Peyer's patch (tissue), 4 donors: ENCODE data around the gene CLBA1. TPM values are rescaled to one million over a fixed set of nuclear protein-coding genes. Genes with fewer than 3 reads are reported as not detected.
A peak's percentile ranks its signal among the peaks of the same experiment; 100 is the strongest.
"Not testable (repeated sequence)": the region's sequence is repeated elsewhere in the genome, so short reads cannot be mapped to it uniquely, and the experiment has no call there.

Experiments
- DNase-seq, 3 donors: peaks; one replicate each; pipeline ENCODE4 v3.0.0-alpha.2; 2017 to 2019
- H3K27ac ChIP-seq, 4 donors: fragments of 200-600 bp; sonication (generic); one replicate each; pipeline ENCODE4 v1.5.1; 2016 to 2019
- H3K27me3 ChIP-seq, 2 donors: fragments of 200-600 bp; sonication (generic); one replicate each; pipeline ENCODE4 v1.5.1; 2019
- H3K36me3 ChIP-seq, 3 donors: fragments of 200-600 bp; sonication (generic); one replicate each; pipeline ENCODE4 v1.5.1; 2016 to 2019
- H3K4me1 ChIP-seq, 4 donors: fragments of 200-600 bp; sonication (generic); one replicate each; pipeline ENCODE4 v1.5.1; 2016 to 2019
- H3K4me3 ChIP-seq, 4 donors: fragments of 200-600 bp; sonication (generic); 1 replicate in 3 of 4; 2 replicates in 1 of 4; pipeline ENCODE4 v1.5.1; 2016 to 2019; ENCODE audit warnings: mild to moderate bottlenecking in 1 of 4
- H3K9me3 ChIP-seq, 4 donors: fragments of 200-600 bp; sonication (generic); one replicate each; pipeline ENCODE4 v1.5.1; 2016 to 2019; ENCODE audit warnings: mild to moderate bottlenecking in 1 of 4
- CTCF ChIP-seq, 6 experiments: fragments of 450-650 bp in 4 of 6; fragments of 200-600 bp in 2 of 6; sonication (generic) in 1 of 6; IDR thresholded peaks; one replicate each; pipeline ENCODE4 v1.5.1; 2017 to 2019; ENCODE audit warnings: antibody characterized with exemption in 6 of 6, mild to moderate bottlenecking in 3 of 6, moderate library complexity in 1 of 6
- POLR2A ChIP-seq, 2 donors: fragments of 450-650 bp; IDR thresholded peaks; one replicate each; pipeline ENCODE4 v1.5.1; 2017; ENCODE audit warnings: antibody characterized with exemption in 2 of 2, mild to moderate bottlenecking in 2 of 2, moderate library complexity in 2 of 2
- total RNA-seq, 4 donors: library from RNA; depleted of rRNA; stranded (reverse); fragments of >200 nt; gene quantifications; one replicate each; pipeline ENCODE4 v1.1.0, GENCODE V29; 2016

Gene CLBA1
- total RNA-seq, 4 donors from 2014 or later: 0.88 to 3.8 (median 2.8) TPM; not detected in 1

GRCh38 chr14:105026802-105027563, 41.4 kb downstream of the CLBA1 start:
- Histone ChIP-seq H3K4me1 (peaks cover 0 to 2% (median under 1%) of the 10 kb centered on the region in 4 donors), H3K4me3 (no peak overlapping the region), H3K36me3 (no peaks in the 10 kb centered on the region), H3K9me3 (no peaks in the 10 kb centered on the region), H3K27ac (peak overlapping the region in 1 of 4 donors; percentile 18), H3K27me3 (no peaks in the 10 kb centered on the region)
- no peak for DNase-seq
- TF ChIP-seq POLR2A (IDR thresholded peaks at IDR 0.05) (no peak), CTCF (IDR thresholded peaks at IDR 0.05) (no peak)

- H3K4me3 ChIP-seq, DNase-seq, H3K36me3 ChIP-seq, H3K27me3 ChIP-seq, H3K9me3 ChIP-seq, H3K4me1 ChIP-seq: not testable (repeated sequence)
- H3K27ac ChIP-seq: peak overlapping the region in 1 of 4 donors; percentile 18
These were observed 42.1 kb downstream of the CLBA1 start for GRCh38 chr14:105027718-105028117.

GRCh38 chr14:105028251-105028927, 42.8 kb downstream of the CLBA1 start:
- TF ChIP-seq POLR2A (IDR thresholded peaks at IDR 0.05) (no peak), CTCF (IDR thresholded peaks at IDR 0.05) (no peak)
- Histone ChIP-seq H3K27ac (peak overlapping the region in 1 of 4 donors; percentile 1), H3K9me3 (no peaks in the 10 kb centered on the region), H3K36me3 (no peaks in the 10 kb centered on the region), H3K27me3 (no peaks in the 10 kb centered on the region), H3K4me1 (no peaks in the 10 kb centered on the region), H3K4me3 (no peak overlapping the region)
- no peak for DNase-seq

- no peak overlapping the region for H3K4me3 ChIP-seq
- DNase-seq: no peak
- no peaks in the 10 kb centered on the region for H3K36me3 ChIP-seq
- H3K27me3 ChIP-seq: no peaks in the 10 kb centered on the region
- H3K27ac ChIP-seq: no peak overlapping the region
- no peak for TF ChIP-seq CTCF (IDR thresholded peaks at IDR 0.05)
- no peak for TF ChIP-seq POLR2A (IDR thresholded peaks at IDR 0.05)
- H3K9me3 ChIP-seq: no peaks in the 10 kb centered on the region
- no peaks in the 10 kb centered on the region for H3K4me1 ChIP-seq
These were observed 43.8 kb downstream of the CLBA1 start for GRCh38 chr14:105029402-105029801.

- no peaks in the 10 kb centered on the region for H3K36me3 ChIP-seq
- DNase-seq: no peak
- no peak overlapping the region for H3K27ac ChIP-seq
- TF ChIP-seq CTCF (IDR thresholded peaks at IDR 0.05) (no peak), POLR2A (IDR thresholded peaks at IDR 0.05) (no peak)
- no peak overlapping the region for H3K4me3 ChIP-seq
- no peaks in the 10 kb centered on the region for H3K4me1 ChIP-seq
- no peaks in the 10 kb centered on the region for H3K9me3 ChIP-seq
- no peaks in the 10 kb centered on the region for H3K27me3 ChIP-seq
These were observed 44.6 kb downstream of the CLBA1 start for GRCh38 chr14:105030194-105030593.

- Histone ChIP-seq H3K4me1 (no peaks in the 10 kb centered on the region), H3K27ac (no peak overlapping the region), H3K36me3 (no peaks in the 10 kb centered on the region), H3K27me3 (no peaks in the 10 kb centered on the region), H3K9me3 (no peaks in the 10 kb centered on the region), H3K4me3 (no peak overlapping the region)
- no peak for TF ChIP-seq CTCF (IDR thresholded peaks at IDR 0.05)
- no peak for TF ChIP-seq POLR2A (IDR thresholded peaks at IDR 0.05)
- DNase-seq: no peak
These were observed 45.3 kb downstream of the CLBA1 start for GRCh38 chr14:105030836-105031396.

GRCh38 chr14:105032451-105032901, 46.9 kb downstream of the CLBA1 start:
- H3K4me1 ChIP-seq, H3K27me3 ChIP-seq, DNase-seq, H3K36me3 ChIP-seq, H3K27ac ChIP-seq, H3K9me3 ChIP-seq, H3K4me3 ChIP-seq: not testable (repeated sequence)

GRCh38 chr14:105033412-105033900, 47.9 kb downstream of the CLBA1 start:
- Histone ChIP-seq H3K4me3 (peak overlapping the region; percentile 35 to 53 (median 42)), H3K27ac (peak overlapping the region in 3 of 4 donors; percentile 10 to 40 (median 26))
- H3K9me3 ChIP-seq, DNase-seq, H3K27me3 ChIP-seq, H3K36me3 ChIP-seq, H3K4me1 ChIP-seq: not testable (repeated sequence)
